Measurements from ENCODE around the gene JPH3. TPM values are rescaled to one million over a fixed set of nuclear protein-coding genes. Genes with fewer than 3 reads are reported as not detected.
A peak's percentile ranks its signal among the peaks of the same experiment; 100 is the strongest.

The JPH3 gene
- total RNA-seq, 2 donors from 2014 or later, result 37.0 to 39.1 TPM

- Mint-ChIP-seq H3K4me3 (no peak overlapping the region), H3K27me3 (ENCODE audit: insufficient read depth) (no peaks in the 10 kb centered on the region), H3K4me1 (no peaks in the 10 kb centered on the region), H3K27ac (no peak overlapping the region), H3K9me3 (no peaks in the 10 kb centered on the region), H3K36me3 (ENCODE audit: low read depth) (no peaks in the 10 kb centered on the region)
- no peak for DNase-seq
- H3K9ac ChIP-seq (ENCODE audit: extremely low read depth, low read length, poor library complexity, severe bottlenecking), result no peak overlapping the region
- 87 to 92% methylated on average over 23 to 33 of the region's 33 CpGs for WGBS, 2 experiments (ENCODE audit: insufficient coverage in 1 of 2, insufficient read length in 1 of 2)
- no peaks in the 10 kb centered on the region for H3K4me1 ChIP-seq (ENCODE audit: control insufficient read depth, insufficient read depth, low read length)
- peak overlapping the region; percentile 54 for H3K27ac ChIP-seq (ENCODE audit: low read depth, low read length)
- no peaks in the 10 kb centered on the region for H3K36me3 ChIP-seq (ENCODE audit: control insufficient read depth, insufficient read depth, low read length)
- no peaks in the 10 kb centered on the region for H3K27me3 ChIP-seq (ENCODE audit: control insufficient read depth, insufficient read depth, low read length, poor library complexity, severe bottlenecking)
- no peak for TF ChIP-seq CTCF (conservative IDR thresholded peaks at IDR 0.05)
- H3K4me3 ChIP-seq (ENCODE audit: low read length), result no peak overlapping the region
- no peaks in the 10 kb centered on the region for H3K9me3 ChIP-seq (ENCODE audit: control insufficient read depth, low read length)
These were observed 19.9 kb upstream of the JPH3 start for GRCh38 chr16:87582216-87582965.

GRCh38 chr16:87582966-87583325 is 19.4 kb upstream of the JPH3 start:
- DNase-seq, result no peak
- Mint-ChIP-seq H3K27me3 (ENCODE audit: insufficient read depth) (no peaks in the 10 kb centered on the region), H3K4me1 (no peaks in the 10 kb centered on the region), H3K4me3 (no peak overlapping the region), H3K9me3 (no peaks in the 10 kb centered on the region), H3K36me3 (ENCODE audit: low read depth) (no peaks in the 10 kb centered on the region), H3K27ac (no peak overlapping the region)
- H3K36me3 ChIP-seq (ENCODE audit: control insufficient read depth, insufficient read depth, low read length), result no peaks in the 10 kb centered on the region
- H3K9me3 ChIP-seq (ENCODE audit: control insufficient read depth, low read length), result no peaks in the 10 kb centered on the region
- H3K4me1 ChIP-seq (ENCODE audit: control insufficient read depth, insufficient read depth, low read length), result no peaks in the 10 kb centered on the region
- no peak overlapping the region for H3K27ac ChIP-seq (ENCODE audit: low read depth, low read length)
- no peak overlapping the region for H3K4me3 ChIP-seq (ENCODE audit: low read length)
- H3K27me3 ChIP-seq (ENCODE audit: control insufficient read depth, insufficient read depth, low read length, poor library complexity, severe bottlenecking), result no peaks in the 10 kb centered on the region
- H3K9ac ChIP-seq (ENCODE audit: extremely low read depth, low read length, poor library complexity, severe bottlenecking), result no peak overlapping the region
- WGBS, 2 experiments (ENCODE audit: insufficient coverage in 1 of 2, insufficient read length in 1 of 2), result 85 to 95% methylated on average over 1 of the region's 2 CpGs
- TF ChIP-seq CTCF (conservative IDR thresholded peaks at IDR 0.05), result no peak

GRCh38 chr16:87583453-87584131 is 18.7 kb upstream of the JPH3 start:
- TF ChIP-seq CTCF (conservative IDR thresholded peaks at IDR 0.05), result no peak
- no peak overlapping the region for H3K27ac Mint-ChIP-seq
- H3K9ac ChIP-seq (ENCODE audit: extremely low read depth, low read length, poor library complexity, severe bottlenecking), result no peak overlapping the region
- H3K4me3 ChIP-seq (ENCODE audit: low read length), result no peak overlapping the region
- H3K27me3 ChIP-seq (ENCODE audit: control insufficient read depth, insufficient read depth, low read length, poor library complexity, severe bottlenecking), result no peaks in the 10 kb centered on the region
- H3K27ac ChIP-seq (ENCODE audit: low read depth, low read length), result no peak overlapping the region
- H3K4me1 Mint-ChIP-seq, result no peaks in the 10 kb centered on the region
- no peak for DNase-seq
- H3K27me3 Mint-ChIP-seq (ENCODE audit: insufficient read depth), result peaks cover under 1% of the 10 kb centered on the region
- H3K4me1 ChIP-seq (ENCODE audit: control insufficient read depth, insufficient read depth, low read length), result no peaks in the 10 kb centered on the region
- no peaks in the 10 kb centered on the region for H3K9me3 ChIP-seq (ENCODE audit: control insufficient read depth, low read length)
- H3K9me3 Mint-ChIP-seq, result no peaks in the 10 kb centered on the region
- no peaks in the 10 kb centered on the region for H3K36me3 ChIP-seq (ENCODE audit: control insufficient read depth, insufficient read depth, low read length)
- no peak overlapping the region for H3K4me3 Mint-ChIP-seq
- no peaks in the 10 kb centered on the region for H3K36me3 Mint-ChIP-seq (ENCODE audit: low read depth)
- WGBS, 2 experiments (ENCODE audit: insufficient coverage in 1 of 2, insufficient read length in 1 of 2), result 76 to 81% methylated on average over 16 to 23 of the region's 23 CpGs

Measured in endodermal cell (in vitro differentiated cells).